Esophagus squamous epithelium (tissue), 5 donors: ENCODE measurements around the gene TBL1X. TPM values are rescaled to one million over a fixed set of nuclear protein-coding genes. Genes with fewer than 3 reads are reported as not detected.

Experiments
- DNase-seq: peaks from one replicate; lab custom pipeline; 2025; lab: John Stamatoyannopoulos, UW
- H3K27ac ChIP-seq, 4 donors: fragments of 200-600 bp; sonication (generic); one replicate each; pipeline ENCODE4 v1.5.1; 2016 to 2019; ENCODE audit warnings: mild to moderate bottlenecking in 1 of 4
- H3K27me3 ChIP-seq, 4 donors: fragments of 200-600 bp; sonication (generic); 1 replicate in 3 of 4; 2 replicates in 1 of 4; pipeline versions ENCODE4 v1.5.1 to v1.6.0; 2017 to 2021; ENCODE audit warnings: antibody characterized with exemption in 1 of 4
- H3K36me3 ChIP-seq, 3 donors: fragments of 200-600 bp; sonication (generic); one replicate each; pipeline ENCODE4 v1.5.1; 2016 to 2019
- H3K4me1 ChIP-seq, 3 donors: fragments of 200-600 bp; sonication (generic); one replicate each; pipeline ENCODE4 v1.5.1; 2017 to 2019
- H3K4me3 ChIP-seq, 4 donors: fragments of 200-600 bp; sonication (generic); 1 replicate in 3 of 4; 2 replicates in 1 of 4; pipeline ENCODE4 v1.5.1; 2016 to 2019; ENCODE audit warnings: mild to moderate bottlenecking in 2 of 4, moderate library complexity in 1 of 4
- H3K9me3 ChIP-seq, 3 donors: fragments of 200-600 bp; sonication (generic); one replicate each; pipeline ENCODE4 v1.5.1; 2016 to 2019
- POLR2A ChIP-seq, 4 donors: fragments of 450-650 bp; IDR thresholded peaks; one replicate each; pipeline ENCODE4 v1.6.1; 2017; ENCODE audit warnings: antibody characterized with exemption in 4 of 4, mild to moderate bottlenecking in 4 of 4, moderate library complexity in 3 of 4
- WGBS, 2 donors: methylation state at CpG; one replicate each; pipeline ENCODE4 v1.1.5; 2018; 5-methylcytosine and 5-hydroxymethylcytosine counted together
- intact Hi-C: fragments of 100-400 bp; cut with DNase I; formaldehyde crosslinking; loops from one replicate; pipeline ENCODE4 v1.15.0; 2022
- total RNA-seq, 4 donors: library from RNA; depleted of rRNA; stranded (reverse); fragments of >200 nt; gene quantifications; one replicate each; pipeline ENCODE4 v1.1.0, GENCODE V29; 2016
- TF ChIP-seq, protein P1 (sequence below), 6 experiments: fragments of 450-650 bp in 4 of 6; fragments of 200-600 bp in 2 of 6; sonication (generic) in 2 of 6; IDR thresholded peaks; one replicate each; pipeline ENCODE4 v1.5.1; 2016 to 2019; ENCODE audit warnings: antibody characterized with exemption in 6 of 6, mild to moderate bottlenecking in 4 of 6, moderate library complexity in 4 of 6
- donor health status: DM: yes; HTN: yes; CAD: no.

TBL1X gene
- total RNA-seq, 4 donors from 2014 or later: 17.5 to 24.2 (median 21.8) TPM

DNA sequence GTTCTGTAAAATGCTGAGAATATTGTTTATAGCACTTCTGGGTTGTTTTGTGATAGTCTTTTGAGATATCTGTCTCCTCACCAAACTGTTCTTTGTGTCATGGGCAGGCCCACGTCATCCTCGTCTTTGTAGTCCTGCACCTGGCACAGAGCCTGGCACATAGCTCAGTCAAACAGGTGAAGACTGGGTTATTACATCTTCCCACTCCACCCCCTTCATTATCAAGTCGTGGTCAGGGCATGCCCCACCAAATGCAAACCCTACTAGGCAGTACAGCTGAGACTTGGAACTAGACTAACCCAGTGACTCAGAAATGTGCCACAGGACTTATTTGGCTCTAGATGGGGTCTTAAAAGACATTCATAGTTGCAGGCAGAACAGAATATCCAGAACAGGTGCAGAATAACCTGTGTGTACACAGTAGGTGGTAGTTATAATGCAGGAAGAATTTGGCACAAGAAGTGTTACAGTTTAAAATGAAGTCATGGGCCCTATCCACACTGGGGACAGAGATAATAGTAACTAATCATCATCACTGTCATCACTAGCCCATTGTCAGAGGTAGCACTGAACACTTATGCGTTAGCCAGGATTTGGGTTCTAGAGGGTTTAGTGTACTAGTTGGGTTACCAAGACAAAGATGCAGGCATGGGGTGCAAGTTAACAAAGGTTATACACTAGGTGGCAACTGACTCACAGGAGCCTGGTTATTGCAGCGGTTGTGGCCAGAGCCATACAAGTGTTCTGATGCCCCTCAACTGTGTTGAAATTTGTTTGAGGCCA is 74.9 kb downstream of the TBL1X start:
- peaks cover 0 to 6% (median 0%) of the 10 kb centered on the region in 3 donors for H3K4me1 ChIP-seq
- DNase-seq: no peak
- intact Hi-C loops: no loop called here

DNA sequence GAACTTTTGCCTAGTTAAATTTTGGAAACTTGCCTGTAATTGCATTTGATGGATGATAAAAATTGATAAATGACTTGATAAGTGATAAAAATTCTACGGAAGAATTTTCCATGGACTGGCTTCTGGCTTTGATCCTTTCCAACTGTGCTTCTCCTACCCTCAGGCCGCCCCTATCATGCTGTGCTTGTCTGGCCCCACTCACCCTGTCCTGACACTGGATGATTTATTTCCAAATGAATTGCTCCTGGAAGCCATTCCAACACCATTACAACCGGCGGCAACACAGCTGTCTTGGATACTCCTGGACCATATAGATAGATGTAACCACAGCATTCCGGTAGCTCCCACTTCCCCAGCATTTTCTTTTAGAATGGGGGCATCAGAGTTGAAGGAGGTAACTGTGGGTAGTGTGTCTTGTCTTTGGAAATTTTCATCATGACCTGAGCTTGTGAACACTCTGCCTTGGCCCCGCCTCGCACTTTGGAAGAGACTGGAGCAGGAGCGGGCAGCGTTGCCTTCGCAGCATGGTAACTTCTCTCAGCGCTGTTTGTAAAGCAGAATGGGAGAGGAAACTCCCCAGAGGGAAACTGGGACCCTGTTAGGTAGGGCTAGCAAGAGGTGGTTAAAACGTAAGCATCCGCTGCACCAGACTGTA is 77.4 kb downstream of the TBL1X start:
- WGBS, 2 donors: 56 to 74% methylated on average over 5 to 12 of the region's 13 CpGs
- no peak for DNase-seq

More for the DNA sequence above, 74.9 kb downstream of the TBL1X start:
- Histone ChIP-seq H3K4me3 (no peak overlapping the region), H3K27me3 (no peaks in the 10 kb centered on the region), H3K9me3 (no peaks in the 10 kb centered on the region), H3K36me3 (no peaks in the 10 kb centered on the region), H3K27ac (no peak overlapping the region)
- 75% methylated on average over 4 to 5 of the region's 5 CpGs for WGBS, 2 donors
- no peak for TF ChIP-seq POLR2A (IDR thresholded peaks at IDR 0.05)
- TF ChIP-seq, protein P1, sequence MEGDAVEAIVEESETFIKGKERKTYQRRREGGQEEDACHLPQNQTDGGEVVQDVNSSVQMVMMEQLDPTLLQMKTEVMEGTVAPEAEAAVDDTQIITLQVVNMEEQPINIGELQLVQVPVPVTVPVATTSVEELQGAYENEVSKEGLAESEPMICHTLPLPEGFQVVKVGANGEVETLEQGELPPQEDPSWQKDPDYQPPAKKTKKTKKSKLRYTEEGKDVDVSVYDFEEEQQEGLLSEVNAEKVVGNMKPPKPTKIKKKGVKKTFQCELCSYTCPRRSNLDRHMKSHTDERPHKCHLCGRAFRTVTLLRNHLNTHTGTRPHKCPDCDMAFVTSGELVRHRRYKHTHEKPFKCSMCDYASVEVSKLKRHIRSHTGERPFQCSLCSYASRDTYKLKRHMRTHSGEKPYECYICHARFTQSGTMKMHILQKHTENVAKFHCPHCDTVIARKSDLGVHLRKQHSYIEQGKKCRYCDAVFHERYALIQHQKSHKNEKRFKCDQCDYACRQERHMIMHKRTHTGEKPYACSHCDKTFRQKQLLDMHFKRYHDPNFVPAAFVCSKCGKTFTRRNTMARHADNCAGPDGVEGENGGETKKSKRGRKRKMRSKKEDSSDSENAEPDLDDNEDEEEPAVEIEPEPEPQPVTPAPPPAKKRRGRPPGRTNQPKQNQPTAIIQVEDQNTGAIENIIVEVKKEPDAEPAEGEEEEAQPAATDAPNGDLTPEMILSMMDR (IDR thresholded peaks at IDR 0.05): no peak

DNA sequence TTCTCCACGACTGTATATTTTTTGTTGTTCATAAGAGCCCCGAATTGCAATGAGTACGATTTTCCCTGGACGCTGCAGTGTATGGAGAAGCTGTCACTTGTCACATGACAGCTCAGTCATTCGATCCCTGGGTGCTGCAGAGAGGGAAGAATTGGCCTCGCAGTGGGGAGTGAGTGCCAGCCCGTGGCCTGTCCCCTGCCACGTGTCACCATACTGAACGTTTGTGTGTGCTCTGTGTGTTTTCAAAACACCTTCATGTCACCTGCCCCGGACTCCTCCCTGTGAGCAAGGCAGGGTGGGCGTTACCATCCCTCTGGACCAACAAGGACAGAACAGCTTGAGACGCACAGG is 77.9 kb downstream of the TBL1X start:
- WGBS, 2 donors: 61 to 91% methylated on average over 4 to 7 of the region's 12 CpGs

More for the DNA sequence above, 77.4 kb downstream of the TBL1X start:
- H3K36me3 ChIP-seq: no peaks in the 10 kb centered on the region
- H3K9me3 ChIP-seq: no peaks in the 10 kb centered on the region
- intact Hi-C loops: no loop called here
- no peak overlapping the region for H3K4me3 ChIP-seq
- TF ChIP-seq POLR2A (IDR thresholded peaks at IDR 0.05): no peak
- TF ChIP-seq, protein P1 (IDR thresholded peaks at IDR 0.05): no peak
- H3K27me3 ChIP-seq: no peaks in the 10 kb centered on the region
- H3K27ac ChIP-seq: no peak overlapping the region
- H3K4me1 ChIP-seq: no peaks in the 10 kb centered on the region

DNA sequence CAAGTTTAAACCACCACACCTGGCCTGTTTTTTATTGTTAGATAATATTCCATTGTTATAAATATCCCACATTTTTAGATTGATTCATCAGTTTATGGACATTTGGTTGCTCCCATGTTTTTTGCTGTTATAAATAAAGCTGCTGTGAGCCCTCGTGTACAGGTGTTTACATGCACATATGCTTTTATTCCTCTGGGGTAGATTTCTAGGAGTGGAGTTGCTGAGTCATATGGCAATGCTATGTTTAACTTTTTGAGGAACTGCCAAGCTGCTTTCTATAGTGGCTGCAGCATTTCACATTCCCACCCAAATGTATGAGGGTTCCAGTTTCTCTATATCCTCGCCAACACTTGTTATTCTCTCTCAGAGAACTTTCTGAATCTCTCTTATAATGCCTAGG is 90.5 kb downstream of the TBL1X start:
- Histone ChIP-seq H3K27ac (no peak overlapping the region), H3K27me3 (no peaks in the 10 kb centered on the region), H3K4me3 (no peak overlapping the region), H3K9me3 (no peaks in the 10 kb centered on the region), H3K36me3 (no peaks in the 10 kb centered on the region), H3K4me1 (no peaks in the 10 kb centered on the region)
- WGBS, 2 donors: 36 to 57% methylated on average over 1 to 2 of the region's 2 CpGs
- DNase-seq: no peak
- TF ChIP-seq POLR2A (IDR thresholded peaks at IDR 0.05): no peak
- TF ChIP-seq, protein P1 (IDR thresholded peaks at IDR 0.05): no peak
- intact Hi-C loops: no loop called here

More for the DNA sequence above, 77.9 kb downstream of the TBL1X start:
- DNase-seq: no peak
- Histone ChIP-seq H3K9me3 (no peaks in the 10 kb centered on the region), H3K4me1 (no peaks in the 10 kb centered on the region), H3K36me3 (no peaks in the 10 kb centered on the region), H3K27ac (no peak overlapping the region), H3K4me3 (no peak overlapping the region), H3K27me3 (no peaks in the 10 kb centered on the region)
- intact Hi-C loops: no loop called here
- no peak for TF ChIP-seq POLR2A (IDR thresholded peaks at IDR 0.05)
- TF ChIP-seq, protein P1 (IDR thresholded peaks at IDR 0.05): no peak

DNA sequence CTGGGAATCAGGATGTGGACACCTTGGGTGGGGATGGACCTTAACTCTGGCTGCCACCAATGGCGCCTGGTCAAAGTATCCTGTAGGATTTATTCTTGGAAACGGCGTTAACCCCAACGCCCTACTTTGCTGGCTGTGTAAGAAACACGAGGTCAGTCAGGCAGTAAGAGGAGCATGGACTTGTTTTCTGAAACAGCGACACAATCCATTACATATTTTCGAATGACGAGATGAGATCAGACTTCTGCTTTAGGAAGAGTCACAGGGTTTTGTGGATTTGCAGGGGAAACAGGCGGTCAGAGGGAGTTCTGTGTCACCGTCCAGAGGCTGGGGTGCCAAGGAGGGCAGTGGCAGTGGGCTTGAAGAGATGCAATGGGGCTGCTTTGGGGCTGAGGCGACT is 92.2 kb downstream of the TBL1X start:
- Histone ChIP-seq H3K36me3 (no peaks in the 10 kb centered on the region), H3K27ac (no peak overlapping the region), H3K4me3 (no peak overlapping the region), H3K4me1 (no peaks in the 10 kb centered on the region), H3K9me3 (no peaks in the 10 kb centered on the region), H3K27me3 (no peaks in the 10 kb centered on the region)
- DNase-seq: no peak
- TF ChIP-seq POLR2A (IDR thresholded peaks at IDR 0.05): no peak
- TF ChIP-seq, protein P1 (IDR thresholded peaks at IDR 0.05): no peak
- WGBS, 2 donors: 68 to 74% methylated on average over 5 to 11 of the region's 11 CpGs
- intact Hi-C loops: no loop called here
